Gastroesophageal sphincter (tissue), 4 donors: ENCODE measurements around the gene TSPAN12. TPM values are rescaled to one million over a fixed set of nuclear protein-coding genes. Genes with fewer than 3 reads are reported as not detected.
"Not testable (repeated sequence)": the region's sequence is repeated elsewhere in the genome, so short reads cannot be mapped to it uniquely, and the experiment has no call there.

Source experiments
- ATAC-seq: fragments of 150-250 bp; one replicate; pipeline ENCODE4 v1.9.1; 2016; ENCODE audit warnings: mild to moderate bottlenecking, moderate library complexity
- H3K27ac ChIP-seq, 4 donors: fragments of 200-600 bp; sonication (generic) in 3 of 4; 1 replicate in 3 of 4; 2 replicates in 1 of 4; pipeline ENCODE4 v1.5.1; 2016 to 2019
- H3K27me3 ChIP-seq: fragments of 200-600 bp; sonication (generic); one replicate; pipeline ENCODE4 v1.5.1; 2019
- H3K36me3 ChIP-seq, 2 donors: fragments of 200-600 bp; sonication (generic); one replicate each; pipeline ENCODE4 v1.5.1; 2019; ENCODE audit warnings: control low read depth in 1 of 2
- H3K4me1 ChIP-seq, 3 donors: fragments of 200-600 bp; sonication (generic); 1 replicate in 2 of 3; 2 replicates in 1 of 3; pipeline ENCODE4 v1.5.1; 2016 to 2019; ENCODE audit warnings: control low read depth in 2 of 3
- H3K4me3 ChIP-seq, 2 donors: fragments of 200-600 bp; sonication (generic); one replicate each; pipeline ENCODE4 v1.5.1; 2019; ENCODE audit warnings: mild to moderate bottlenecking in 1 of 2, moderate library complexity in 1 of 2
- H3K9me3 ChIP-seq, 3 donors: fragments of 200-600 bp; sonication (generic); one replicate each; pipeline ENCODE4 v1.5.1; 2017 to 2019; ENCODE audit warnings: control low read depth in 2 of 3
- CTCF ChIP-seq, 4 experiments: fragments of 200-600 bp in 2 of 4; fragments of 450-650 bp in 2 of 4; sonication (generic) in 1 of 4; IDR thresholded peaks; one replicate each; pipeline ENCODE4 v1.5.1; 2017 to 2019; ENCODE audit warnings: antibody characterized with exemption in 4 of 4, mild to moderate bottlenecking in 2 of 4, moderate library complexity in 2 of 4
- EP300 ChIP-seq: sonication (generic); formaldehyde crosslinking; IDR thresholded peaks from one replicate; pipeline ENCODE4 v1.6.1; 2017; ENCODE audit warnings: antibody characterized with exemption, mild to moderate bottlenecking
- POLR2A ChIP-seq, 2 donors: fragments of 450-650 bp; IDR thresholded peaks; one replicate each; pipeline ENCODE4 v1.6.1; 2017; ENCODE audit warnings: antibody characterized with exemption in 2 of 2, mild to moderate bottlenecking in 2 of 2, moderate library complexity in 1 of 2
- POLR2AphosphoS5 ChIP-seq: sonication (generic); formaldehyde crosslinking; IDR thresholded peaks from one replicate; pipeline ENCODE4 v1.6.1; 2017; ENCODE audit warnings: antibody characterized with exemption
- WGBS, 2 donors: methylation state at CpG; one replicate each; pipeline ENCODE4 v1.1.5; 2018; ENCODE audit warnings: low coverage in 1 of 2; 5-methylcytosine and 5-hydroxymethylcytosine counted together
- total RNA-seq, 4 donors: library from RNA; depleted of rRNA; stranded (reverse); fragments of >200 nt; gene quantifications; one replicate each; pipeline ENCODE4 v1.1.0, GENCODE V29; 2016

Gene TSPAN12
- total RNA-seq, 4 donors from 2014 or later = 4.4 to 25.3 (median 6.9) TPM

- Histone ChIP-seq H3K36me3 (no peaks in the 10 kb centered on the region), H3K4me3 (no peak overlapping the region), H3K27me3 (no peaks in the 10 kb centered on the region), H3K4me1 (no peaks in the 10 kb centered on the region), H3K27ac (no peak overlapping the region), H3K9me3 (no peaks in the 10 kb centered on the region)
- TF ChIP-seq POLR2A (IDR thresholded peaks at IDR 0.05) = no peak
- no peak for TF ChIP-seq CTCF (IDR thresholded peaks at IDR 0.05)
- TF ChIP-seq EP300 = no peak
- TF ChIP-seq POLR2AphosphoS5 = no peak
- no peak for ATAC-seq
- WGBS, 2 donors = 93 to 95% methylated on average over 4 to 6 of the region's 6 CpGs
Measured at GRCh38 chr7:120783273-120783672, 74.7 kb downstream of the TSPAN12 start.

DNA sequence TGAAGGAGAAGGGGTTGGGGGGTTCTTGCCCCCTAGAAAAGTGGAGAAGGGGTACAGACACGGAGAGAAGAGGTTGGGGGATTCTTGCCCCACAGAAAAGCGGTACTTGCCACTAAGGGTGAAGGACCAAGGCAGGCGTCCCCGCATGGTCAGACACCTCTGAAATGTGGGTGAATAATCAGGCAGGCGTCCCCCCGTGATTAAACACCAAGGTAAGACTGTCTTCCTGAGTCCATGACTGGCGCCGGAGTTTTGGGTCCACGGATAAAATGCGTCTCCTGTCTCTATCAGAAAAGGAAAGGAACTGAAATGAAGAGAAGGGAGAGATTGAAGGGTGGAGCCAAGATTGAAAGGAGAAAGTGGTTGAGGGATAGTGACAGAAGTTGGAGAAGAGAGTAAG is 76.0 kb downstream of the TSPAN12 start:
- H3K4me1 ChIP-seq, H3K4me3 ChIP-seq, H3K36me3 ChIP-seq, H3K27me3 ChIP-seq, ATAC-seq, H3K27ac ChIP-seq, H3K9me3 ChIP-seq: not testable (repeated sequence)
- 93% methylated on average over 10 of the region's 10 CpGs; no CpG with 5 or more reads in 1 of the 2 donors for WGBS, 2 donors

DNA sequence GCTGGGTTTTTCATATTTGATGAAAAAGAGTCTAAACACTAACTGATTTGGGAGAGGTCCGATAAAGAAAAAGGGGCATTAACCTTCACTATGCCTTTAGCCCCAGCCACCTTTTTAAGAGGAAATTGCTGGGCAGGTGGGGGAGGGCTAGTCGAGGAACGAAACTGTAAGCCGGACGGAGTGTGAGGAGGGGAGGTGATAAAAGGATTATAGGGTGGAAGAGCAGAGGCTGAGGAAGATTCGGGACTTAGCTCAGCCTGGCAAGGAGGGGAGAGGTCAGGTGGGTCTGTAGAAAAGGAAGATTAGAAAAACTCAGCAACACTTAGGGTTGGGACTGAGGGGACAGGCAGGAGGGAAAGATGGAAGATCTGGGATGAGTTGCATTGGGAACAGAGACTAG is 77.0 kb downstream of the TSPAN12 start:
- Histone ChIP-seq H3K9me3 (no peaks in the 10 kb centered on the region), H3K36me3 (no peaks in the 10 kb centered on the region), H3K27me3 (no peaks in the 10 kb centered on the region), H3K27ac (no peak overlapping the region), H3K4me1 (no peaks in the 10 kb centered on the region), H3K4me3 (no peak overlapping the region)
- 78 to 82% methylated on average over 5 to 6 of the region's 6 CpGs for WGBS, 2 donors
- TF ChIP-seq EP300 (no peak), POLR2AphosphoS5 (no peak), CTCF (IDR thresholded peaks at IDR 0.05) (no peak), POLR2A (IDR thresholded peaks at IDR 0.05) (no peak)
- ATAC-seq = no peak

DNA sequence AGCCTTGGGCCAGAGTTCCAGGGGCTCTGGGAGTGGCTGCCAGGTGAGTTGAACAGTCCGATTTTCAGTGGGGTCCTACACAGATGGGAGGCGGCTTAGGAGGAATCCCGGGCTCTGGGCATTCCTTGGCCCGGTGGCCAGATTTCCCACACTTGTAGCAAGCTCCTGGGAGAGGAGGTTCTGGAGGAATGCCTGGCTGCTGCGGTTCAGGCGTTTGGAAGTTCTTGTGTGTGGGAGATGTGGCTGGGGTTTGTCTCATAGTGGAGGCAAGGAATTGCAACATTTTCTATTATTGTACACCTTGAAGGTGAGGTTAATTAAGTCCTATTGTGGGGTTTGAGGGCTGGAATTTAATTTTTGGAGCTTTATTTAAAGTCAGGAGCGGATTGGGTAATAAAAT is 77.5 kb downstream of the TSPAN12 start:
- not testable (repeated sequence) for H3K36me3 ChIP-seq, H3K9me3 ChIP-seq, H3K4me3 ChIP-seq, ATAC-seq, H3K27ac ChIP-seq, H3K4me1 ChIP-seq, H3K27me3 ChIP-seq
- 67 to 89% methylated on average over 1 to 6 of the region's 7 CpGs for WGBS, 2 donors

- not testable (repeated sequence) for H3K4me3 ChIP-seq, H3K9me3 ChIP-seq, H3K36me3 ChIP-seq, H3K27ac ChIP-seq, H3K27me3 ChIP-seq, H3K4me1 ChIP-seq, ATAC-seq
- WGBS, 2 donors = 72 to 91% methylated on average over 8 of the region's 8 CpGs
Measured at GRCh38 chr7:120779078-120779477, 78.9 kb downstream of the TSPAN12 start.

DNA sequence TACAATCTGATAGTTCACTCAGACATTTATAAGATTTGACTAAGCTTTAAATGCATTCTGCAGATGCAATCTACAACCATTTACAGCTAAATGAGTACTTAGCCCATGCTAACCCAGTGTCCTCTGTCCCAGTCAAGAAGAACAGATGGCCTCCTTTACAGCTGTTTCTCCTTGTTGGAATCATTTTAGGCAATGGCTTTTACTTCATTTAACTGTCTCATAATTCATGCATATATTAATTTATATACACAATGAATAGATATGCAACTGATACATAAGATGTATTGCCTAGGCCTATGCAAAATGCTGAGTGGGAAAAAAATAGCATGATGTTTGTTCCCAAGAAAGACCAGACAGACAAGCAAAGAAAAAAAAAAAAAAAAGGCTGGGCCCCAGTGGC is 82.2 kb downstream of the TSPAN12 start:
- Histone ChIP-seq H3K9me3 (no peaks in the 10 kb centered on the region), H3K36me3 (no peaks in the 10 kb centered on the region), H3K4me1 (no peaks in the 10 kb centered on the region), H3K27me3 (no peaks in the 10 kb centered on the region), H3K4me3 (no peak overlapping the region), H3K27ac (no peak overlapping the region)
- TF ChIP-seq EP300 (no peak), POLR2AphosphoS5 (no peak), POLR2A (IDR thresholded peaks at IDR 0.05) (no peak), CTCF (IDR thresholded peaks at IDR 0.05) (no peak)
- ATAC-seq = no peak

GRCh38 chr7:120774481-120774880 is 83.5 kb downstream of the TSPAN12 start:
- Histone ChIP-seq H3K4me1 (no peaks in the 10 kb centered on the region), H3K36me3 (no peaks in the 10 kb centered on the region), H3K27ac (no peak overlapping the region), H3K9me3 (no peaks in the 10 kb centered on the region), H3K4me3 (no peak overlapping the region), H3K27me3 (no peaks in the 10 kb centered on the region)
- WGBS, 2 donors = 56 to 81% methylated on average over 1 to 3 of the region's 3 CpGs
- TF ChIP-seq EP300 = no peak
- ATAC-seq = no peak
